Medulla oblongata (tissue), 1 donor: Measurements from ENCODE around the gene C18orf63.
A peak's percentile ranks its signal among the peaks of the same experiment; 100 is the strongest.
"Not testable (repeated sequence)": the region's sequence is repeated elsewhere in the genome, so short reads cannot be mapped to it uniquely, and the experiment has no call there.

Experiments used
- DNase-seq: peaks from one replicate; pipeline ENCODE4 v3.0.0-alpha.2; 2015; ENCODE audit errors: extremely low spot score

Gene C18orf63

DNA sequence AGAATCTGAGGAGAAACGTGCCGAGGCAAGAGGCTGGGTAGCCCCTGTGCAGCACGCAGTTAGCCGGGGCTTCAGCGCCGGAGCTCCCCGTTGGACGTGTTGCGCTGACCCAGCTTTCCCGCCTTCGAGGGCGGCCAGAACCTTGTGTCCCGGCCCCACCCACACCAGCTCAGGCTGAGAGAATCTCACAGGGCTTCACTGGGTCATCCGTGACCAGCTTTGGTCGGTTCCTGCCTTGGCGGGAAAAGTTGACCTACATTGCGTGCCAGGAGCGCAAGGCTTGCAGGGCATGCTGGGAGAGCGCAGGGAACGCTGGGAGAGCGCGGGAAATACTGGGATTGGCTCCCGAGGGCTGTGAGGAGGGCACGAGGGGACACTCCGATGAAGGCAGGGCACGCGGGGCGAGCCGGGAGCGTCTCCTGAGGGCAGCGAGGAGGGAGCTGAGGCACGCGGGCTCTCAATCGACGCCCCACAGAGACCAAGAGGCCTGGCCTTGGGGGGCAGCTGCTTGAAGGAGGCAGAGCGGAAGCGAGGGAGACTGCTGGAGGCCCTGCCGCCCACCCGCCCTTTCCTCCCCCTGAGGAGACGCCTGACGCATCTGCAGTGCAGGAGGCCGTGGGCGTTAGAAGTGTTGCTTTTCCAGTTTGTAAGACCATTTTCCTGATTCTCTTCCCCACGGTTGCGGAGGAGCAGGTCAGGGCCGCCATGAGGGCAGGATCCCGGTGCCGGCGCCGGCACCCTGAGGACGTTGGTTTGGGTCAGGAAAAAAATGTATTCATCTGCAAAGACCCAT is at the start of gene C18orf63:
TSS of gene C18orf63 (plus strand) at position 376 of the 793 bp plus-strand sequence. CDS start 2,027 bp downstream, outside the sequence.
- DNase-seq: no peak

- DNase-seq: no peak
Measured at GRCh38 chr18:74266161-74266560, 49.5 kb upstream of the C18orf63 start.

- DNase-seq: no peak
Measured at GRCh38 chr18:74268175-74268574, 47.5 kb upstream of the C18orf63 start.

GRCh38 chr18:74268933-74269620 is 46.6 kb upstream of the C18orf63 start:
- DNase-seq: no peak

DNA sequence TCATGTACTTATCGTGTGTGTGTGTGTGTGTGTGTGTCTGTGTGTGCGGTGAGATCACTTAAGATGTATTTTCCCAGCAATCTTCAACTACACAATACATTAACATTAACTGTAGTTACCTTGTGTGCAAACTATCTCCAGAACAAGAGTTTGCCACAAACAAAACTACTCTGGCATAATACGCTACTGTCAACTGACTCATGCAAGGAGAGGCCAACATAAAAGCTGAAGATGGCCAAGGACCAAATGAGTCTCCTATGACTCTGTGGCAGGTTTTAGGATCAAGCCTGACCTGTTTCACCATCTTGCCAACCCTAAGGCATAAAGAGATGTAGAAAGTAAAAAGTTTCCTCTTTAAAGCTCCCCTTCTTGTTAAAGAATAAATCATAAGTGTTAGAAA is 44.0 kb upstream of the C18orf63 start:
- no peak for DNase-seq

DNA sequence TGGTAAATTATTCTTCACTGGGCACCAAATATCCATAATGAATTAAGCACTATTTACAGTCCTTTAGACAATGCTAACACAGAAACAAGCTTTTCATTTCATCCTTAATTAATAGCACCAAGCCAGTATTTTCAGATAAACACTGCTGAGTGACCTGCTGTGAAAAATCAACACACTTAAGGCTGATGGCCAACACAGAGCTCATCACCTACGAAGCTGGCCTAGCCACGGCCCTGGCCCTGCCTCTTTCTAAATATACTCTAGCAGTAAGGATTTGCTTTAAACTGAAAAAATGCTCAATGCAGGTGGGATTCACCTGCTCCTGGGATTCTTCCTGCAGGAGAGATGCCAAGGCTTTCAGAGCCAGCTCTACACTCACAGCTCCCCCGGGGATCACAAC is 42.2 kb upstream of the C18orf63 start:
- DNase-seq: no peak

GRCh38 chr18:74274700-74275099 is 40.9 kb upstream of the C18orf63 start:
- DNase-seq: no peak

- no peak for DNase-seq
Measured at GRCh38 chr18:74275736-74276135, 39.9 kb upstream of the C18orf63 start.

DNA sequence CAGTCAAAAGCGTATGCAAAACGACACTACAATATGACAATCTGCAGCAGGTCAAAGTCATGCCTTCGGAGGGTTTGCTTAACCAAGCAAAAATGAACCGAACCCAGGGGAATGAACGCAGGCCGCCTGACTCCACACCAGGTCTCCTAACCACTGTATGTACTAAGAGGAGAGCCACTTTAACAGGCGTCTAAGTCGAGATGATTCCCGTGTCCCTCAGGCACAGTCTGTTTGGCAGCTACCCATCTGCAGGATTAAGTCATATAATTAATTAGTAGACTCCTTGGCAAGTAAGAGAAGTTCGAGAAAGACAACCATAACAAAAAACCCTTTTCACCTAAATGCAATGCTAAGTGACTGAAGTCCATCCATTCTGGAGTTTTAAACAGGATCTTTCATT is 39.0 kb upstream of the C18orf63 start:
- no peak for DNase-seq

GRCh38 chr18:74277296-74277695 is 38.3 kb upstream of the C18orf63 start:
- DNase-seq: no peak

DNA sequence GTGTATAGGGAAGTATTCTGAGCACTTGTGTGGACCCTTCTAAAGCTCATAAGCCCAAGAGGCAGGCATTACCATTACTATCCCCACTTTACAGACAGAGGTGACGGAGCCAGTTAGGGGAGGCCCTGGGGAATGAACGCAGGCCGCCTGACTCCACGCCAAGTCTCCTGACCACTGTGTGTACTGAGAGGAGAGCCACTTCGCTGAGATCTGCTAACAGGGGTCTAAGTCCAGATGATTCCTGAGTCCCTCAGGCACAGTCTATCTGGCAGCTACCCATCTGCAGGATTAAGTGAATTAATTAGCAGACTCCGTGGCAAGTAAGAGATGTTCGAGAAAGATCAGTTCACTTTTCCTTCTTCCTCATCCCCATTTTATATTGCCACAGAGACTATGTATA is 37.6 kb upstream of the C18orf63 start:
- DNase-seq: no peak

DNA sequence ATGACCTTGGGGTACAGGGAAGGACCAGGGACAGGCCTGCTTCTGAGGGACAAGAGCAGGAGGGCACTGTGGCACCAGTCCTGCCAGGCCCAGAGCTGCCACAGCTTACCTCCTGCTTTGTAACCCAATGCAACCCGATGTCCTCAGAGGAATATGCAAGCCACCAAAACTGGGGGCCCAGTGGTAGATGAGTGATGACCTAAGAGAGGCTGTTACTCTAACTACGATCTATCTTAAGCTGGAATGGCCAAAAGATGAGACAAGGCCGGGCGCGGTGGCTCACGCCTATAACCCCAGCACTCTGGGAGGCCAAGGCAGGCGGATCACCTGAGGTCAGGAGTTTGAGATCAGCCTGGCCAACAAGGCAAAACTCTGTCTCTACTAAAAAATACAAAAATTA is 36.7 kb upstream of the C18orf63 start:
- no peak for DNase-seq

- no peak for DNase-seq
Measured at GRCh38 chr18:74281011-74281979, 34.3 kb upstream of the C18orf63 start.

GRCh38 chr18:74281980-74282754 is 33.5 kb upstream of the C18orf63 start:
- DNase-seq: no peak

GRCh38 chr18:74282755-74283554 is 32.7 kb upstream of the C18orf63 start:
- DNase-seq: no peak

GRCh38 chr18:74283646-74284045 is 32.0 kb upstream of the C18orf63 start:
- DNase-seq: no peak

DNA sequence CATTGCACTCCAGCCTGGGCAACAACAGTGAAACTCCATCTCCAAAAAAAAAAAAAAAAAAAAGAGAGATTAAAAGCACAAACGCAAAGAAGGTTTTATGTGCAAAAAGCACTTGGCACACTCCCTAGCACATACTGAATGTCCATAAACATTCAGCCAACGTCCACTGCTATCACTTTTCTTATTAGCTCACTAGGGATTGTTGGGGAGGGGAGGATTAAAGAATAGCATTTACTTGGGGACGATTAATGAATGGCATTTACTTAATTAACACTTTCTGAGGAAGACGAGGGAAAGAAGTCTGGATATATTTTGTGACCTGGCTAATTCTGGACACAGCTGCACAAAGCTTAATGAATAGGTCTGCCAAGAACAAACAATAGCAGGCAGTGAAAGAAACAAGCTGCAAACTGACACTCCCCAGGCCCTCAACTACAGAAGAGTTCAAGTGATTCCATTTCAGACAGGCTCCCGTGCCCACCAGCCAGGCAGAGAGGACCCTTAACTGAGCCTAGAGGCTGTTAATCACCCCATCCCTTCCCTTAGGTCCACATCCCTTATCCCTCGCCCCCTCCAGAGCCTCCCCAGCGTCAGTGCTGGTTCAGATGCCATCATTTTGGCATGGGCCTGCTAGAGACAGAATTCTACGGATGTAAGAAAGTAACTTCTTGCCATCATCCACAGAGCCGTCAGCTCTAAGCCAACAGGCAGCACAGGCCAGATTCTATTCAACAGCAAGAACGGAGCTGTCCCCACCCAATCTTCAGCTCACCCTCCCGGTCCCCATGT is 31.3 kb upstream of the C18orf63 start:
- DNase-seq: peak; percentile 81

GRCh38 chr18:74284980-74285355 is 30.7 kb upstream of the C18orf63 start:
- peak; percentile 30 for DNase-seq

DNA sequence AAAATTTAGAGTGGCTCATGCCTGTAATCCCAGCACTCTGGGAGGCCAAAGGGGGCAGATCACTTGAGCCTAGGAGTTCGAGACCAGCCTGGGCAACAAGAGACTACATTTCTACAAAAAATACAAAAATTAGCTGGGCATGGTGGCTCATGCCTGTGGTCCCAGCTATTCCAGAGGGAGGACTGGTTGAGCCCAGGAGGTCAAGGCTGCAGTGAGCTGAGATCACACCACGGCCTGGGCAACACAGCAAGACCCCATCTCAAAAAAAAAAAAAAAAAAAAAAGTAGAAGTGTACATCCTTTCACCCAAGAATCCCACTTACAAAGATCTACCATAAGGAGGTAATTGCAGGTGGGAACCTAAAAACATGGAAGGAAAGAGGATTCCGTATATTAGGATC is 30.1 kb upstream of the C18orf63 start:
- not testable (repeated sequence) for DNase-seq
